ENCODE data around the gene RAB7B.

Gene RAB7B

GRCh38 chr1:206023695-206024094 is 20.5 kb upstream of the RAB7B start, which contains the start of gene CTSE:
CTSE (minus strand) TSS chr1:206023895; CDS start chr1:206023791, 104 bp downstream.
- no peak for DNase-seq (ENCODE audit: insufficient read length, low spot score)
- FAIRE-seq, result no peak

GRCh38 chr1:206022766-206023165 is 19.6 kb upstream of the RAB7B start:
- FAIRE-seq, result no peak
- no peak for DNase-seq (ENCODE audit: insufficient read length, low spot score)

GRCh38 chr1:206021626-206022365 is 18.6 kb upstream of the RAB7B start:
- peak; percentile 53 for DNase-seq (ENCODE audit: insufficient read length, low spot score)
- FAIRE-seq, result no peak

DNA sequence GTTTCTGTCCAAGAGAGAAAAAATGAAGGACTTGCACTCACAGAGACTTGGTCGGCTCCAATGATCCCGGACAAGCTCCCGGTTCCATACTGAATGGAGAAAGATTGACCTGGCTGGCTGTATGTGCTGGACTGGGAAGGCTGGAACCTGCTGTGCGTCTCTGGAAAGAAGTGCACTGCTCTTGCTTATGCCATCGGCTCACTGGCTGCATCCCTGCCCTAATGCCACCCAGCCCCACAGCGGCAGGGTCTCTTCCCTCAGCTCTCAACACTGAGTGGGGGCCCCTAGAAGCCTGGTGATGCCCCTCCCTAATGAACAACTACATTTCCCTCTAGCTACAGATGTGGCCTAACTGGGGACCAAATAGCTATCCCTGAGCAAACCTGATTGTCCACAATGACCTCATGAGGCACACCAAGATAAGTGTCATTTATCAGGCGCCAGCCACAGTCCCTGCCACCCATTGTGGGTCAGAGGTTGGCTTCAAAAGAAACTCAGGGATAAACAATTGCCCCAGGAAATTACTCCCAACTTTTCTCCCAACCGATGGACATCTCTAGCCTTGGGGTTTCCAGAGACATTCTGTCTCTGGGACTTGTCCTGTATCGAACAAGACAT is 17.9 kb upstream of the RAB7B start:
- DNase-seq (ENCODE audit: insufficient read length, low spot score) (no peak), FAIRE-seq (no peak)

DNA sequence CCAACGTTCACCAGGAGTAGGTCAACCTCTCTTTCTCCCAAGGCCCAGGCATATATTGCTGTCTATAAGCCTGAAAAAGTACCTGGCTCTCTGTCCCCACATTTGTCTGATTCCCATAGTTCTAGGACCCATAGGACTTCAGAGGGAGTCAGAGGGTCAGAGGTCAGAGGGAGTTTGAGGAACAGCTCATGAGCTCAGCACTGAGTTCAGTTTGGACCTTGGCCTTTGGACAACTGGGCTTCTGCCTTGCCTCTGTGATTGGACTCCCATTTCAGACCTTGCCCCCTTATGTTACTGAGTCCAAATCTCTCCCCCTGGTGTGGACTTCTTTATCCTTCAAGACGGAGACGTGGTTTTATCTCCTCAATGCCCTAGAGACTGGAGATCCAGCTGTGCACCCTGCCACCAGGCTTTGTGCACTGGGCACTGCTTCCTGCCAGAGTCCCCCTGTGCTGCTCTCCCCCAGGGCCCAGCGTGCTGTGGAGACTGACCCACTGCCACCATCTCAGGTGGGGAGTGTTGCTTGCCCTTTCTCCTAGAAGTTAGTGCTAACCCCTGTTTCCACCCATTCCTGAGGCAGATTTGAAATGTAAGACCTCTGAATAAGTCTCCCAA is 17.3 kb upstream of the RAB7B start:
- DNase-seq (ENCODE audit: insufficient read length, low spot score) (no peak), FAIRE-seq (no peak)

GRCh38 chr1:206015071-206015470 is 11.9 kb upstream of the RAB7B start:
- FAIRE-seq, result no peak

GRCh38 chr1:206014601-206015000 is 11.4 kb upstream of the RAB7B start:
- FAIRE-seq (no peak), DNase-seq (ENCODE audit: insufficient read length, low spot score) (no peak)

More at GRCh38 chr1:206015071-206015470, 11.9 kb upstream of the RAB7B start:
- no peak for DNase-seq (ENCODE audit: insufficient read length, low spot score)

DNA sequence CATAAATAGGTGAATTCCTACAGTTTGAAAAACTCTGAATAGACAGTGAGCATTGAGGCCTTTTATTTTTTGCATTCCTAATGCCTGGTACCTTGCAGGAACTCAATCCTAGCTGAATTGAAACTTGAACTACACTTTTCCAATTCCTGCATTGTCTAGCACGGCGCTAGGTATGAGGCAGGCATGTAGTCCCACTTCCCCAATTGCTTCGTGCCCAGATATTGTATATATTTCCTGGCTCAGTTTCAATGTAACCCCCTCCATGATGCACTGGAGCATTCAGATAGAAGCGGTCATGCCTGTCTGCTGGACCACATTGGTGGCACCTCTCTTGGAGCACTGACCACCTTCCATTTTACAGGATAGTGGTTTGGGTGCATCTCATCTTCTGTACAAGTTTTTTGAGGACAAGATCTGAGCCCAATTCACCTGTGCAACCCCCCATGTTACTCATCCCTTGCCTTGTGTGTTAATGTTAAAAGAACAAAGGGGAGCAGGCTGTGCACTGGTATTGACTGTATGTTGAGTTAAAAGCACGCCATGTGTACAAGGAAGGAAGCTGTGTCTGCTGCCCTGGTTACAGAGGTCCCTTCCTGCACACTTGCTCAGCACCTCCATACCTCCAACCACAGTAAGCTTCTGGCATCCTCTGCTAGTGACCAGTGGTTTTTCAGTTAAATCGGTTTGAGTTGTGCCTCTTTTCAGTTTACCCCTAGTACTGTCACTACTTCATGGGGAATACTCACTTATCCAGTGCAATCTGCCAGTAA is 10.0 kb upstream of the RAB7B start:
- no peak for DNase-seq (ENCODE audit: insufficient read length, low spot score)
- no peak for FAIRE-seq

- DNase-seq (ENCODE audit: insufficient read length, low spot score) (no peak), FAIRE-seq (no peak)
Measured at GRCh38 chr1:206012086-206012859, 9.1 kb upstream of the RAB7B start.

- DNase-seq (ENCODE audit: insufficient read length, low spot score) (no peak), FAIRE-seq (no peak)
Measured at GRCh38 chr1:206011057-206011456, 7.9 kb upstream of the RAB7B start.

- FAIRE-seq (no peak), DNase-seq (ENCODE audit: insufficient read length, low spot score) (no peak)
Measured at GRCh38 chr1:206010060-206010459, 6.9 kb upstream of the RAB7B start.

GRCh38 chr1:206006946-206007345 is 3.8 kb upstream of the RAB7B start:
- no peak for DNase-seq (ENCODE audit: insufficient read length, low spot score)
- FAIRE-seq, result no peak

GRCh38 chr1:206005778-206006180 is 2.6 kb upstream of the RAB7B start:
- DNase-seq (ENCODE audit: insufficient read length, low spot score) (no peak), FAIRE-seq (no peak)

- no peak for FAIRE-seq
Measured at GRCh38 chr1:206005234-206005633, 2.0 kb upstream of the RAB7B start.

GRCh38 chr1:206004826-206005225 is 1.6 kb upstream of the RAB7B start:
- DNase-seq (ENCODE audit: insufficient read length, low spot score) (no peak), FAIRE-seq (no peak)

More at GRCh38 chr1:206005234-206005633, 2.0 kb upstream of the RAB7B start:
- DNase-seq (ENCODE audit: insufficient read length, low spot score), result no peak

DNA sequence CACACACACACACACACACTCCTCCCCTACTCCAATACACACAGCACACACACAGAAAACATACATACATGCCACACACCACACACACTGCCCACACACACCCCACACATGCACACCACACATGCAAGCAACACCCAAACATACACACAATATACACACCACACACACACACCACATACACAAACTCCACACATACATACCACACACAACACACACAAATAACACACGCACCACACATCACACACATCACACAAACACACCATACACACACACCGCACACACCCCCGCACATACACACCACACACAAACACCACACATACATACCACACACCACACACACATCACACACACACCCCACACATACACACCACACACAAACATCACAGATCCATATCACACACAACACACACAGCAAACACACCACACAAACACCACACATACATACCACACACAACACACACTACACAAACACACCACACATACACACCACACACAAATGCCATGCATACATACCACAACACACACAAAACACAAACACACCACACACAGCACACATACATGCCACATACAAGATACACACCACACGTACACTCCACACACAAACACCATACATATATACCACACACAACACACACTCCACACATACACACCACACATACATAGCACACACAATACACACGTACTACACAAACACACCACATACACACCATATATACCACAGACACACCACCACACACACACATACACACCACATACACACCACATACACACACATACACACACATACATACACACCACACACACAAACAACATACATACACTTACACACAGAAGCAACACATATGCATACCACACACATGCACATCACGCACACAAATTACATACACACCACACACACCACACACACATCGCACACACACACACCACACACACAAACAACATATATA is 932 bp upstream of the RAB7B start:
- DNase-seq (ENCODE audit: insufficient read length, low spot score) (no peak), FAIRE-seq (no peak)

DNA sequence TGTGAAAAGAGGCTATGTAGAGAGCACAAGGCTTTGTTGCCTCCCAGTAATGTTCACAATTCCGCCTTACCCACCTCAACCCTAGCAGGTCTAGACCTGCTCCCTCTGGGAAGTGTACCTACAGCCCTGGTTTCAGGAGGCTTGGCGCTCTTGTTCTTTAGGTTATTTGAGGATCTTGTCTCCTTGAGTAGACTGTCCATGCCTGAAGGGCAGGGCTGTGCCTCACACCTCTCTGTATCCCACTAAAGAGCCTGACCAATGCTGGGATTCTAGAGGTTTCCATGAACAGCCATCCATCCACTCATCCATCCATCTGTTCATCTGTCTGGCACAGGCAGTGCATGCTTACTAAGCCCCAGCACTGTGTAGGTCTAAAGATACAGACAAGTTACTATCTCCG is 1.0 kb downstream of the RAB7B start:
- FAIRE-seq (no peak), DNase-seq (ENCODE audit: insufficient read length, low spot score) (no peak)

DNA sequence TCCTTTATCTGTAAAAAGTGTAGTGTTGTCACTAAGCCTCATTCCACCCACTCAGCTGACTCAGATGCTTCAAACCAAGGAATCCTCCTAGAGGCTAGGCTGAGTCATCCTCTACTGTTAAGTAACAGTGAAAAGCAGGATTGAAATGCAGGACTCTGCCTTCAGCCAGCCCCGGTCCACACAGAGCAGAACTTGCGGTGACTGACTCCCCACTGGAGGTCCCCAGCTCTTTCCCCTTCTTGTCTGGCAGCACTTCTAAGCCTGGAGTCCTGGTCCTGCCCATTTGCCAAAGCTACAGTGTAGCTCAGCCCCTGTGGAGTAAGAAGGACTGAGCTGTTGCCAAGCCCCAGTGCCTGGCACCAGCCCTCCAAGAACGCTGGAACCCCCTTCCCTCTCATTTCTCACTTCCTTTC is 1.7 kb downstream of the RAB7B start:
- no peak for FAIRE-seq

DNA sequence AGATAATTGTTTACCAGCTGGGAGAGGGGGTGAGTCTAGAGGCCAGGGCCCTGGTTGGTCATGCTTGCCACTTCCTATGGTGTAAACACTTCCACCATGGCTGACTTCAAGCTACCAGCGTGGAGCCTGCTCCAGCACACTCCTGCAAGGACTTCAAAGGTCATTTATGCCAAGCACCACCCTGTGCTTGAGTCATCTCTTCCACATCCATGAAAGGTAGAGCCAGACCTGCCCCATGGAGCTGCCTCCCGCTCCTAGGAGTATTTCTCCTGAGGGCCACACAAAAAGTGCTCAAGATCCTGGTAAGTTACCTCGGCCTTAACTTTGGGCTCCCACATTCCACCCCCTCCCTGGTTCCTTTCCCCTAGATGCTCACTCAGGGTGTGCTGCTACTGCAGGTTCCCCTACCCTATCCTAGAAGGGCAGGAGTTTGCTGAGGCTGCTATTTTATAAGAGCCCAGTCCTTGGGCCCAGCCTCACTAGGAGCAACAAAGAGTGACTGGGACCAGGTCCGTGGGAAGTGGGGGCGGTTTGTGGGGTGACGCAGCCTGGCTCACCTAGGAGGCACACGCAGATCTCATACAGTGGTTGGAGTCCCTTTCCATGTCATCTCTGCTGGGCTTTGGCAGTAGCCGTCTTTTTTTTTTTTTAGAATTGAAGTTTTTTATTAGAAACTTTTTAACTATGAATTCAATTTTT is 2.4 kb downstream of the RAB7B start:
- DNase-seq (ENCODE audit: insufficient read length, low spot score), result no peak
- no peak for FAIRE-seq

More for the DNA sequence above, 1.7 kb downstream of the RAB7B start:
- DNase-seq (ENCODE audit: insufficient read length, low spot score), result peak; percentile 90
